NCI-H2227 (cell line): ENCODE measurements around the gene SGIP1.

Experiments used
- DNase-seq: peaks from one replicate; lab custom pipeline; 2025; ENCODE audit not compliant: unreplicated experiment; lab: John Stamatoyannopoulos, UW

The SGIP1 gene

GRCh38 chr1:66521721-66522365, 12.1 kb upstream of the SGIP1 start:
- no peak for DNase-seq

- no peak for DNase-seq
These were observed 10.4 kb upstream of the SGIP1 start for GRCh38 chr1:66523562-66523961.

GRCh38 chr1:66525086-66525485, 8.9 kb upstream of the SGIP1 start:
- no peak for DNase-seq

- DNase-seq = peak; percentile 13
These were observed 7.9 kb upstream of the SGIP1 start for GRCh38 chr1:66526036-66526435.

GRCh38 chr1:66526991-66527390, 7.0 kb upstream of the SGIP1 start:
- no peak for DNase-seq

- no peak for DNase-seq
These were observed 6.3 kb upstream of the SGIP1 start for GRCh38 chr1:66527686-66528085.

- no peak for DNase-seq
These were observed 5.4 kb upstream of the SGIP1 start for GRCh38 chr1:66528580-66528979.

GRCh38 chr1:66532214-66532613, 1.7 kb upstream of the SGIP1 start:
- DNase-seq = no peak

- DNase-seq = peak; percentile 77
These were observed 862 bp upstream of the SGIP1 start for GRCh38 chr1:66532798-66533783.

GRCh38 chr1:66535061-66535460, 1.1 kb downstream of the SGIP1 start:
- no peak for DNase-seq

- DNase-seq = no peak
These were observed 1.9 kb downstream of the SGIP1 start for GRCh38 chr1:66535853-66536252.

GRCh38 chr1:66537718-66538117, 3.8 kb downstream of the SGIP1 start:
- DNase-seq = no peak

- DNase-seq = no peak
These were observed 5.5 kb downstream of the SGIP1 start for GRCh38 chr1:66539491-66539890.

- no peak for DNase-seq
These were observed 6.6 kb downstream of the SGIP1 start for GRCh38 chr1:66540434-66541032.

GRCh38 chr1:66542314-66542713, 8.4 kb downstream of the SGIP1 start:
- DNase-seq = no peak

- DNase-seq = peak; percentile 42
These were observed 9.1 kb downstream of the SGIP1 start for GRCh38 chr1:66542811-66543767.

- no peak for DNase-seq
These were observed 12.3 kb downstream of the SGIP1 start for GRCh38 chr1:66546047-66546810.

GRCh38 chr1:66549017-66549416, 15.1 kb downstream of the SGIP1 start:
- no peak for DNase-seq

GRCh38 chr1:66550243-66550642, 16.3 kb downstream of the SGIP1 start:
- no peak for DNase-seq

- DNase-seq = no peak
These were observed 18.3 kb downstream of the SGIP1 start for GRCh38 chr1:66552287-66552686.
